AG04450 (cell line): ENCODE data around the gene HBG2. TPM values are rescaled to one million over a fixed set of nuclear protein-coding genes. Genes with fewer than 3 reads are reported as not detected.

ENCODE experiments used
- CTCF ChIA-PET: fragments of 300-600, 350-600 bp; formaldehyde crosslinking; extraction: SDS; loops from one replicate; lab custom pipeline; 2022; ENCODE audit warnings: antibody characterized with exemption, inconsistent platforms; lab: Charles Lee
- POLR2A ChIA-PET: fragments of 350-600 bp; formaldehyde crosslinking; extraction: SDS; loops from one replicate; lab custom pipeline; 2021; ENCODE audit warnings: antibody characterized with exemption, inconsistent platforms; lab: Yijun Ruan, JAX
- DNase-seq: peaks from one replicate; pipeline ENCODE4 v3.0.0-alpha.2; 2011; ENCODE audit warnings: low read depth, low spot score
- H3K27ac ChIP-seq: one replicate; pipeline ENCODE4 v1.5.1; 2012; ENCODE audit warnings: low read depth, low read length, control low read depth
- H3K27me3 ChIP-seq: one replicate; pipeline ENCODE4 v1.6.0; 2012; ENCODE audit warnings: low read length; ENCODE audit not compliant: control insufficient read depth, insufficient read depth
- H3K4me3 ChIP-seq: 2 replicates; pipeline ENCODE4 v1.5.1; 2011; ENCODE audit warnings: mild to moderate bottlenecking, low read depth, low read length, control low read depth
- H3K9me3 ChIP-seq: 2 replicates; pipeline ENCODE4 v1.5.1; 2012; ENCODE audit warnings: low read length; ENCODE audit not compliant: control insufficient read depth, insufficient read depth
- polyA plus RNA-seq: library from polyadenylated mRNA; depleted of rRNA; stranded (reverse); fragments of >200 nt; gene quantifications from 2 replicates; pipeline ENCODE4 v1.2.3, GENCODE V29; 2011
- TF ChIP-seq, protein P1 (sequence below): IDR thresholded peaks from 2 replicates; pipeline ENCODE4 v1.5.1; 2011; ENCODE audit warnings: low read depth, low read length, control low read depth, inconsistent platforms

Gene HBG2
- polyA plus RNA-seq, 1 experiment: 2.2 TPM

DNA sequence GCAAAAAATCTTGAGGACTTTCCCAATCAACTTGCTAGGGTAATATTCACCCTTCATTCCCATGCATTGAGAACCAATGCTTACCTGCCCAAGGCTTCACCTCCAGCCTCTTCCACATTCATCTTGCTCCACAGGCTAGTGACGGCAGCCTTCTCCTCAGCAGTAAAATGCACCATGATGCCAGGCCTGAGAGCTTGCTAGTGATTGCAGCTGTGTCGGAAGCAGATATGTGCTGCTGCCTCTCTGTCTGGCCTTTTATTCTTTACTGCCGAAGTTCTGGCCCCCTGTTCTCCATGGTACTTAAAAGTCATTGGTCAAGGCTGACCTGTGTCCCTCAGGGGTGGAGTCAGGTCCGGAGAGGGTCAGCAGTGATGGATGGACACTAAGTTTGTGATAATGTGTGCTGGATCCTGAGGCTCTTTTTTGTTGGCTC is 15.2 kb upstream of the HBG2 start, which contains the start of gene HBE1:
TSS of gene HBE1 (minus strand) at position 231 of the 433 bp plus-strand sequence. CDS start at position 176, 55 bp downstream.
- POLR2A ChIA-PET: no interaction called here
- Histone ChIP-seq H3K27me3 (no peaks in the 10 kb centered on the region), H3K9me3 (no peaks in the 10 kb centered on the region), H3K4me3 (no peak within 1 kb of the TSS), H3K27ac (no peak within 1 kb of the TSS)
- CTCF ChIA-PET: no interaction called here
- no peak for DNase-seq
- TF ChIP-seq, protein P1, sequence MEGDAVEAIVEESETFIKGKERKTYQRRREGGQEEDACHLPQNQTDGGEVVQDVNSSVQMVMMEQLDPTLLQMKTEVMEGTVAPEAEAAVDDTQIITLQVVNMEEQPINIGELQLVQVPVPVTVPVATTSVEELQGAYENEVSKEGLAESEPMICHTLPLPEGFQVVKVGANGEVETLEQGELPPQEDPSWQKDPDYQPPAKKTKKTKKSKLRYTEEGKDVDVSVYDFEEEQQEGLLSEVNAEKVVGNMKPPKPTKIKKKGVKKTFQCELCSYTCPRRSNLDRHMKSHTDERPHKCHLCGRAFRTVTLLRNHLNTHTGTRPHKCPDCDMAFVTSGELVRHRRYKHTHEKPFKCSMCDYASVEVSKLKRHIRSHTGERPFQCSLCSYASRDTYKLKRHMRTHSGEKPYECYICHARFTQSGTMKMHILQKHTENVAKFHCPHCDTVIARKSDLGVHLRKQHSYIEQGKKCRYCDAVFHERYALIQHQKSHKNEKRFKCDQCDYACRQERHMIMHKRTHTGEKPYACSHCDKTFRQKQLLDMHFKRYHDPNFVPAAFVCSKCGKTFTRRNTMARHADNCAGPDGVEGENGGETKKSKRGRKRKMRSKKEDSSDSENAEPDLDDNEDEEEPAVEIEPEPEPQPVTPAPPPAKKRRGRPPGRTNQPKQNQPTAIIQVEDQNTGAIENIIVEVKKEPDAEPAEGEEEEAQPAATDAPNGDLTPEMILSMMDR: no peak

DNA sequence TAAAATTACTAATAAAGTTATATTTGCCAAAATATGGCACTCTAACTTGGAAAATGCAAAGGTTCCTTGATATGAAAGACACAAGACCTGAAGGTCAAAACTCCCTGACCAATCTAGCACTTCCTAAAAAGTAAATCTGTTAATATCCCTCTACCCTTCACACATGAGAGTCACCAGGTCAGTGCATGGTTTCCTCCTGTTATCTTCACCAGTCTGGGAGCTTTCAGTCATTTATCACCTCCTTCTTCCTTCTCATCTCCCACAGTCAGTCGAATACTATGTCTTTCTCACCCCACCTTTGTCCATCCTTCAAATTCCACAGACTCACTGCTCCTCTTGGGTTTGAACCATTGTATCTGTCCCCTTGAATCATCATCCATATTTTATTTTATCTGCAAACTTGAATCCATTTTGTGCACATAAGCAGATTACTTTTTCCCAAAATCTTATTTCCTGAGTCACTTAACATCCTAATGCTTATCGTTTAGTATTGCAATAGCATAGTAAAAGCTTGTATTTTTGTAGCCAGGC is 12.5 kb upstream of the HBG2 start:
- Histone ChIP-seq H3K4me3 (no peak overlapping the region), H3K27me3 (no peaks in the 10 kb centered on the region), H3K27ac (no peak overlapping the region), H3K9me3 (no peaks in the 10 kb centered on the region)
- ChIA-PET POLR2A (no interaction called here), CTCF (no interaction called here)
- DNase-seq: no peak
- TF ChIP-seq, protein P1: no peak

DNA sequence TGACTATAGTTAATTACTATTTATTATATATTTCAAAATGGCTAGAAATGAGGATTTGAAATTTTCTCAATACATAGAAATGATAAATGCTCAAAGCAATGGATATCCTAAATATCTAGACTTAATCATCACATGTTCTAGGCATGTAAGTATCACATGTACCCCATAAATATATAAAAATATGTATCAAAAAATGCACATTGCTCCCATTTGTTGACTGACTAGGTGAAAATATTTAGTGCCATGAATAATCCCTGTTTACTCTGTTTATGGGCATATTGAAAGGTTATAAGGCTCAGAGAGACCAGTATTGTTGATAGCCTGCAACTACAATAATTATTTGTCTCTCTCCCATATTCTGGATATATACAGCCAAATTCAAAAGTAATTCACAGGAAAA is 12.0 kb upstream of the HBG2 start:
- Histone ChIP-seq H3K4me3 (no peak overlapping the region), H3K27me3 (no peaks in the 10 kb centered on the region), H3K27ac (no peak overlapping the region), H3K9me3 (no peaks in the 10 kb centered on the region)
- TF ChIP-seq, protein P1: no peak
- no peak for DNase-seq
- ChIA-PET CTCF (no interaction called here), POLR2A (no interaction called here)

DNA sequence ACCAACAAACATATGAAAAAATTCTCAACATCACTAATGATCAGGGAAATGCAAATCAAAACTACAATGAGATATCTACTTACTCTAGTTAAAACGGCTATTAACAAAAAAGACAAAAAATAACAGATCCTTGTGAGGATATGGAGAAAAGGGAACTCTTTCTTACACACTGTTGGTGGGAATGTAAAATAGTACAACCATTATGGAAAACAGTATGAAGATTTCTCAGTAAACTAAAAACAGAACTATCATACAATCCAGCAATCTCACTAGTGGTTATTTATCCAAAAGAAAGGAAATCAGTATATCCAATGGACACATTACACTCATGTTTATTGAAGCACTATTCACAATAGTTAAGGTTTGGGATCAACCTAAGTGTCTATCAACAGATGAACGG is 11.3 kb upstream of the HBG2 start:
- TF ChIP-seq, protein P1: no peak
- no peak overlapping the region for H3K27ac ChIP-seq
- no peaks in the 10 kb centered on the region for H3K9me3 ChIP-seq
- H3K27me3 ChIP-seq: no peaks in the 10 kb centered on the region
- ChIA-PET POLR2A (no interaction called here), CTCF (no interaction called here)
- no peak overlapping the region for H3K4me3 ChIP-seq
- no peak for DNase-seq

DNA sequence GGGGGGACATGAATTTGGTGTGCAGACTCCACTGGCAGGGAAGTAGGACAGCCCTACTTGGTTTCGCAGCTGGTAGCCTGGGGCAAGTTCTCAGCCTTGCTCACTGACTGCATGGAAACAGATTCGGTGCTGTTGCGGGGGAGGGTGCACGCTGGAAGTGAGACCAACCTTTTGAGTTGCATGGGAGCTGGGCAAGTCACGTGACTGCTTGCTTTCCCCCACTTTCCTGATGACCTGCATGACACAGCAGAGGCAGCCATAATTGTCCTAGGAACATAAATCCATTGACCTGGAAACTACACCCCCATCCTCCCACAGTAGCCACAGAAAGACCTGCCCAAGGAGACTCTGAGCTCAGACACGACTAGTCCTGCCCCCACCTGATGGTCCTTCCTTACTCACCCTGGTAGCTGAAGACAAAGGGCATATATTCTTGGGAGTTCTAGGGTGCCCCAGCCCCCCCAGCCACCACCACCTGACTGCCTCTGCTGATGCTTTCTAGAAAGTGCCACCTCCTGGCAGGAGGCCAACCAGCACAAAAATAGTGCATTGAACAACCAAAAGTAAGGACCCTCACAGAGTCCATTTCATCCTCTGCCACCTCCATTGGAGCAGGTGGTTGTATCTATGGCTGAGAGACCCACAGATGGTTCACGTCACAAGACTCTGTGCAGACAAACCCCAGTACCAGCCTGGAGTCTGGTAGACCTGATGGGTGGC is 4.1 kb upstream of the HBG2 start:
- ChIA-PET CTCF (no interaction called here), POLR2A (no interaction called here)
- H3K27me3 ChIP-seq: no peaks in the 10 kb centered on the region
- H3K9me3 ChIP-seq: no peaks in the 10 kb centered on the region
- no peak for DNase-seq
- no peak overlapping the region for H3K27ac ChIP-seq
- TF ChIP-seq, protein P1: no peak
- no peak overlapping the region for H3K4me3 ChIP-seq
